ENCODE data around the gene TYW5.
"Not testable (repeated sequence)": the region's sequence is repeated elsewhere in the genome, so short reads cannot be mapped to it uniquely, and the experiment has no call there.

The TYW5 gene

GRCh38 chr2:199914372-199914958 lies 40.8 kb downstream of the TYW5 start:
- no peak for DNase-seq (ENCODE audit: low read depth)

GRCh38 chr2:199912553-199913114 lies 42.7 kb downstream of the TYW5 start:
- not testable (repeated sequence) for DNase-seq (ENCODE audit: low read depth)

GRCh38 chr2:199911877-199912161 lies 43.5 kb downstream of the TYW5 start:
- DNase-seq (ENCODE audit: low read depth), result no peak

- peak; percentile 98 for DNase-seq (ENCODE audit: low read depth)
These were observed 44.0 kb downstream of the TYW5 start, which contains the start of gene C2orf69 for GRCh38 chr2:199911052-199911876. C2orf69 (plus strand) TSS chr2:199911293; CDS start chr2:199911439, 146 bp downstream.

- no peak for DNase-seq (ENCODE audit: low read depth)
These were observed 44.8 kb downstream of the TYW5 start for GRCh38 chr2:199910338-199911051.

- no peak for DNase-seq (ENCODE audit: low read depth)
These were observed 48.1 kb downstream of the TYW5 start for GRCh38 chr2:199907008-199907714.

- DNase-seq (ENCODE audit: low read depth), result peak; percentile 6
These were observed 52.2 kb downstream of the TYW5 start for GRCh38 chr2:199903111-199903510.

- DNase-seq (ENCODE audit: low read depth), result no peak
These were observed 52.7 kb downstream of the TYW5 start for GRCh38 chr2:199902486-199903110.

- no peak for DNase-seq (ENCODE audit: low read depth)
These were observed 53.3 kb downstream of the TYW5 start for GRCh38 chr2:199901942-199902341.

GRCh38 chr2:199896617-199897016 lies 58.7 kb downstream of the TYW5 start:
- DNase-seq (ENCODE audit: low read depth), result no peak

GRCh38 chr2:199895406-199895805 lies 59.9 kb downstream of the TYW5 start:
- DNase-seq (ENCODE audit: low read depth), result peak; percentile 3

GRCh38 chr2:199883474-199884212 lies 71.6 kb downstream of the TYW5 start:
- no peak for DNase-seq (ENCODE audit: low read depth)

GRCh38 chr2:199882667-199883066 lies 72.6 kb downstream of the TYW5 start:
- no peak for DNase-seq (ENCODE audit: low read depth)
